HG03095 (cell line): Measurements from ENCODE around the gene SYNGR4.

Source experiments
- ATAC-seq: cut with Tn5 transposase; IDR thresholded peaks from one replicate; pipeline ENCODE4 v1.9.1; 2021; ENCODE audit warnings: moderate library complexity; ENCODE audit not compliant: unreplicated experiment

The SYNGR4 gene

GRCh38 chr19:48341515-48342413 lies 22.4 kb upstream of the SYNGR4 start:
- ATAC-seq = no peak

GRCh38 chr19:48342414-48342738 lies 21.8 kb upstream of the SYNGR4 start:
- no peak for ATAC-seq

- ATAC-seq = no peak
Measured at GRCh38 chr19:48342841-48343540, 21.2 kb upstream of the SYNGR4 start.

- ATAC-seq = no peak
Measured at GRCh38 chr19:48344892-48345291, 19.3 kb upstream of the SYNGR4 start.

GRCh38 chr19:48346191-48346590 lies 18.0 kb upstream of the SYNGR4 start:
- no peak for ATAC-seq

- ATAC-seq = no peak
Measured at GRCh38 chr19:48348045-48348444, 16.1 kb upstream of the SYNGR4 start.

- no peak for ATAC-seq
Measured at GRCh38 chr19:48348737-48349136, 15.4 kb upstream of the SYNGR4 start.

- no peak for ATAC-seq
Measured at GRCh38 chr19:48350856-48351255, 13.3 kb upstream of the SYNGR4 start.

- no peak for ATAC-seq
Measured at GRCh38 chr19:48351341-48351752, 12.8 kb upstream of the SYNGR4 start.

GRCh38 chr19:48353677-48354076 lies 10.5 kb upstream of the SYNGR4 start:
- no peak for ATAC-seq

GRCh38 chr19:48354332-48354992 lies 9.7 kb upstream of the SYNGR4 start:
- ATAC-seq = no peak

GRCh38 chr19:48355365-48355954 lies 8.7 kb upstream of the SYNGR4 start:
- ATAC-seq = no peak

GRCh38 chr19:48359123-48359522 lies 5.0 kb upstream of the SYNGR4 start:
- no peak for ATAC-seq

- no peak for ATAC-seq
Measured at GRCh38 chr19:48361912-48362311, 2.3 kb upstream of the SYNGR4 start.

GRCh38 chr19:48362716-48363499 lies 1.3 kb upstream of the SYNGR4 start:
- peak; percentile 57 for ATAC-seq

- no peak for ATAC-seq
Measured at GRCh38 chr19:48363500-48363809, 712 bp upstream of the SYNGR4 start.

- no peak for ATAC-seq
Measured at GRCh38 chr19:48364598-48365348, 606 bp downstream of the SYNGR4 start.

GRCh38 chr19:48365602-48366001 lies 1.4 kb downstream of the SYNGR4 start:
- ATAC-seq = no peak

GRCh38 chr19:48367855-48368254 lies 3.7 kb downstream of the SYNGR4 start:
- ATAC-seq = no peak

- no peak for ATAC-seq
Measured at GRCh38 chr19:48368936-48369335, 4.8 kb downstream of the SYNGR4 start.
